ENCODE data around the gene CCT8.

DNA sequence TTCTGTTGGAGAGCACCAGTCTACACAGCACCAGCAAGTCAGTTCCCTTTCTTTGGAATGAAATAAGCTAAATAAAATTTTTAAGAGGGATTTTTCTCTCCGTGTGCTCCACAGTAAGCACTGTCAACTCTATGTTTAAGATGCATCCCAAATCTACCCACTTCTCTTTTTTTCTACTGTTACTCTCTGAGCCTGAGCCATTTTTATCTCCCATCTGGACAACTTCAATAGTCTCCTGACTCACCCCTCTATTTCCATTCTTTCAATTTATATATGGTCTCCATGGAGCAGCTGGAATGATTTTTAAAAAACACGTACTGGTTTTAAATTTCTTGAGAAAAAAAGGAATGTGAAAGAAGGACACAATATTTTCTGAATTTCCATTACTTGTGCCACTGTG is 24.7 kb upstream of the CCT8 start:
- TF ChIP-seq, protein P1, sequence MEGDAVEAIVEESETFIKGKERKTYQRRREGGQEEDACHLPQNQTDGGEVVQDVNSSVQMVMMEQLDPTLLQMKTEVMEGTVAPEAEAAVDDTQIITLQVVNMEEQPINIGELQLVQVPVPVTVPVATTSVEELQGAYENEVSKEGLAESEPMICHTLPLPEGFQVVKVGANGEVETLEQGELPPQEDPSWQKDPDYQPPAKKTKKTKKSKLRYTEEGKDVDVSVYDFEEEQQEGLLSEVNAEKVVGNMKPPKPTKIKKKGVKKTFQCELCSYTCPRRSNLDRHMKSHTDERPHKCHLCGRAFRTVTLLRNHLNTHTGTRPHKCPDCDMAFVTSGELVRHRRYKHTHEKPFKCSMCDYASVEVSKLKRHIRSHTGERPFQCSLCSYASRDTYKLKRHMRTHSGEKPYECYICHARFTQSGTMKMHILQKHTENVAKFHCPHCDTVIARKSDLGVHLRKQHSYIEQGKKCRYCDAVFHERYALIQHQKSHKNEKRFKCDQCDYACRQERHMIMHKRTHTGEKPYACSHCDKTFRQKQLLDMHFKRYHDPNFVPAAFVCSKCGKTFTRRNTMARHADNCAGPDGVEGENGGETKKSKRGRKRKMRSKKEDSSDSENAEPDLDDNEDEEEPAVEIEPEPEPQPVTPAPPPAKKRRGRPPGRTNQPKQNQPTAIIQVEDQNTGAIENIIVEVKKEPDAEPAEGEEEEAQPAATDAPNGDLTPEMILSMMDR (conservative IDR thresholded peaks at IDR 0.05; ENCODE audit: low read depth, low read length) = no peak
- TF ChIP-seq EZH2 (IDR thresholded peaks at IDR 0.05; ENCODE audit: low read length, unreplicated experiment) = no peak
